Temporal lobe (tissue), 1 donor: ENCODE data around the gene TBC1D1. TPM values are rescaled to one million over a fixed set of nuclear protein-coding genes. Genes with fewer than 3 reads are reported as not detected.

Experiments
- total RNA-seq: library from RNA; depleted of rRNA; stranded (reverse); fragments of >200 nt; gene quantifications from one replicate; pipeline ENCODE4 v1.2.3, GENCODE V29; 2014

The TBC1D1 gene
- total RNA-seq, 1 donor from 2014 or later = 57.3 TPM

Other genes with a start within 250 kb of the TBC1D1 start
- gene RELL1, start 204.7 kb upstream of the TBC1D1 start, total RNA-seq = 26.3 TPM
- gene PGM2, start 64.4 kb upstream of the TBC1D1 start, total RNA-seq = 12.8 TPM
- not detected for gene PTTG2, start 69.3 kb downstream of the TBC1D1 start, total RNA-seq